ENCODE results near the gene ATXN7L1. TPM values are rescaled to one million over a fixed set of nuclear protein-coding genes. Genes with fewer than 3 reads are reported as not detected.

Gene ATXN7L1
- total RNA-seq, 2 experiments from 2014 or later = 0.59 TPM; not detected in 1

GRCh38 chr7:105857009-105857952 is 19.1 kb downstream of the ATXN7L1 start:
- Histone ChIP-seq H3K4me3 (ENCODE audit: low read depth, low read length, poor library complexity, severe bottlenecking) (no peak overlapping the region), H4K20me1 (ENCODE audit: insufficient read depth, low read length) (no peaks in the 10 kb centered on the region), H2AFZ (ENCODE audit: low read length) (no peak overlapping the region), H3K36me3 (ENCODE audit: insufficient read depth, low read length) (no peaks in the 10 kb centered on the region), H3K79me2 (ENCODE audit: insufficient read depth, low read depth, low read length) (no peaks in the 10 kb centered on the region), H3K4me1 (ENCODE audit: insufficient read depth, low read length, poor library complexity, severe bottlenecking) (no peaks in the 10 kb centered on the region), H3K4me2 (ENCODE audit: low read length) (no peak overlapping the region), H3K9me2 (ENCODE audit: insufficient read depth, low read length) (no peaks in the 10 kb centered on the region), H3K27ac (ENCODE audit: low read depth, low read length, poor library complexity, severe bottlenecking) (no peak overlapping the region), H3K9me3 (ENCODE audit: low read length) (no peaks in the 10 kb centered on the region)
- CTCF ChIA-PET (ENCODE audit: unreplicated experiment) = no interaction called here
- intact Hi-C loops (cut with micrococcal nuclease; ENCODE audit: unreplicated experiment) = no loop called here
- DNase-seq (ENCODE audit: low spot score) = no peak
- no TSS peak for BruUV-seq (replicated peaks)
- TF ChIP-seq EZH2phosphoT487 (IDR thresholded peaks at IDR 0.05; ENCODE audit: borderline replicate concordance, low read depth, low read length) = no peak
- no peak for TF ChIP-seq CTCF (conservative IDR thresholded peaks at IDR 0.05; ENCODE audit: low read length)
- POLR2A ChIA-PET = interaction anchor here (0.7 kb wide), 1 partner anchor 14 kb away, joined by 3 read pairs; no protein-coding TSS in a partner anchor

GRCh38 chr7:105854498-105854897 is 21.9 kb downstream of the ATXN7L1 start:
- no peak overlapping the region for H3K4me2 ChIP-seq (ENCODE audit: low read length)
- CTCF ChIA-PET (ENCODE audit: unreplicated experiment) = no interaction called here
- H3K9me3 ChIP-seq (ENCODE audit: low read length) = no peaks in the 10 kb centered on the region
- H3K9me2 ChIP-seq (ENCODE audit: insufficient read depth, low read length) = no peaks in the 10 kb centered on the region
- H4K20me1 ChIP-seq (ENCODE audit: insufficient read depth, low read length) = no peaks in the 10 kb centered on the region
- BruUV-seq (replicated peaks) = no TSS peak
- no peak overlapping the region for H3K27ac ChIP-seq (ENCODE audit: low read depth, low read length, poor library complexity, severe bottlenecking)
- H3K4me1 ChIP-seq (ENCODE audit: insufficient read depth, low read length, poor library complexity, severe bottlenecking) = no peaks in the 10 kb centered on the region
- no peaks in the 10 kb centered on the region for H3K79me2 ChIP-seq (ENCODE audit: insufficient read depth, low read depth, low read length)
- no peak for TF ChIP-seq CTCF (conservative IDR thresholded peaks at IDR 0.05; ENCODE audit: low read length)
- TF ChIP-seq EZH2phosphoT487 (IDR thresholded peaks at IDR 0.05; ENCODE audit: borderline replicate concordance, low read depth, low read length) = no peak
- no peak overlapping the region for H2AFZ ChIP-seq (ENCODE audit: low read length)
- no peak for DNase-seq (ENCODE audit: low spot score)
- no peaks in the 10 kb centered on the region for H3K36me3 ChIP-seq (ENCODE audit: insufficient read depth, low read length)
- POLR2A ChIA-PET = interaction anchor here (0.6 to 1.1 kb wide), 5 partner anchors 32 to 1985 kb away, joined by 3 to 8 read pairs (median 3); no protein-coding TSS in a partner anchor
- intact Hi-C loops (cut with micrococcal nuclease; ENCODE audit: unreplicated experiment) = no loop called here
- H3K4me3 ChIP-seq (ENCODE audit: low read depth, low read length, poor library complexity, severe bottlenecking) = no peak overlapping the region

GRCh38 chr7:105853931-105854419 is 22.4 kb downstream of the ATXN7L1 start:
- Histone ChIP-seq H3K36me3 (ENCODE audit: insufficient read depth, low read length) (no peaks in the 10 kb centered on the region), H3K9me2 (ENCODE audit: insufficient read depth, low read length) (no peaks in the 10 kb centered on the region), H3K27ac (ENCODE audit: low read depth, low read length, poor library complexity, severe bottlenecking) (no peak overlapping the region), H2AFZ (ENCODE audit: low read length) (no peak overlapping the region), H3K4me1 (ENCODE audit: insufficient read depth, low read length, poor library complexity, severe bottlenecking) (no peaks in the 10 kb centered on the region), H4K20me1 (ENCODE audit: insufficient read depth, low read length) (no peaks in the 10 kb centered on the region), H3K4me2 (ENCODE audit: low read length) (no peak overlapping the region), H3K4me3 (ENCODE audit: low read depth, low read length, poor library complexity, severe bottlenecking) (no peak overlapping the region), H3K9me3 (ENCODE audit: low read length) (no peaks in the 10 kb centered on the region), H3K79me2 (ENCODE audit: insufficient read depth, low read depth, low read length) (no peaks in the 10 kb centered on the region)
- no TSS peak for BruUV-seq (replicated peaks)
- ChIA-PET POLR2A (interaction anchor here (0.6 to 0.7 kb wide), 3 partner anchors 32 to 1985 kb away, joined by 3 to 4 read pairs (median 3); no protein-coding TSS in a partner anchor), CTCF (ENCODE audit: unreplicated experiment) (no interaction called here)
- intact Hi-C loops (cut with micrococcal nuclease; ENCODE audit: unreplicated experiment) = no loop called here
- no peak for TF ChIP-seq EZH2phosphoT487 (IDR thresholded peaks at IDR 0.05; ENCODE audit: borderline replicate concordance, low read depth, low read length)
- TF ChIP-seq CTCF (conservative IDR thresholded peaks at IDR 0.05; ENCODE audit: low read length) = no peak
- DNase-seq (ENCODE audit: low spot score) = no peak

Data from OCI-LY7 (cell line).